ELF-1 (cell line): Measurements from ENCODE around the gene DDX27.

ENCODE experiments used
- DNase-seq: peaks from one replicate; pipeline ENCODE4 v3.0.0-alpha.2; 2016; ENCODE audit warnings: low read depth, low spot score

Gene DDX27

GRCh38 chr20:49248301-49248700 is 29.1 kb downstream of the DDX27 start:
- DNase-seq, result no peak

- no peak for DNase-seq
Measured at GRCh38 chr20:49248879-49249665, 29.9 kb downstream of the DDX27 start.

GRCh38 chr20:49252556-49253350 is 33.5 kb downstream of the DDX27 start:
- no peak for DNase-seq

GRCh38 chr20:49256261-49256660 is 37.0 kb downstream of the DDX27 start:
- no peak for DNase-seq

DNA sequence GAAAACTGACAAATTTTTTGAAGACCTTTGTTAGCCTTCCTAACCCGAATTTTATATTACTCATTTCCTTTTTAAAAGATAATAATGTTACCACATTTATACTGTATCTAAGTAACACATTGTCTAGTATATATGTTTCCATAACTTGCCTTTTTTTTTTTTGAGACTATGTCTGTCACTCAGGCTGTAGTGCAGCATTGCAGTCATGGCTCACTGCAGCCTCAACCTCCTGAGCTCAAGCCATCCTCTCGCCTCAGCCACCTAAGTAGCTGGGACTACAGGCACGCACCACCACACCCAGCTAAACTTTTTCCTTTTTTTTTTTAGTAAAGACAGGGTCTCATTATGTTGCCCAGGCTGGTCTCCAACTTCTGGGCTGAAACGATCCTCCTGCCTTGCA is 40.1 kb downstream of the DDX27 start:
- no peak for DNase-seq

DNA sequence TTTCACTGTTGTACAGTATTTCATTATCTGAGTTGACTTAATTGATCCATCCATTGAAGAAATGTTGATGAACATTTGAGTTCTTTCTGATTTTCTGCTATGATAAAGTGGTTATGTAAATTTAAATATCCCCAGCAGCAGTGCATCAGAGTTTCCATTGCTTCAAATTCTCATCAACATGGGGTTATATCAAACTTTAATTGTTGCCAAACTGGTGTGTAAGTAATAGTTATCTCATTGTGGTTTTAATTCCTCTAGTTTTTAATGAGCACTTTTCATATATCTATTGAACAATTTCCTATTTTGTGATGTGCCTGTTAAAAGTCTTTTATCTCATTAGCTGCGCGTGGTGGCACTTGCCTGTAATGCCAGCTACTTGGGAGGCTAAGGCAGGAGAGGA is 40.6 kb downstream of the DDX27 start:
- DNase-seq, result no peak

DNA sequence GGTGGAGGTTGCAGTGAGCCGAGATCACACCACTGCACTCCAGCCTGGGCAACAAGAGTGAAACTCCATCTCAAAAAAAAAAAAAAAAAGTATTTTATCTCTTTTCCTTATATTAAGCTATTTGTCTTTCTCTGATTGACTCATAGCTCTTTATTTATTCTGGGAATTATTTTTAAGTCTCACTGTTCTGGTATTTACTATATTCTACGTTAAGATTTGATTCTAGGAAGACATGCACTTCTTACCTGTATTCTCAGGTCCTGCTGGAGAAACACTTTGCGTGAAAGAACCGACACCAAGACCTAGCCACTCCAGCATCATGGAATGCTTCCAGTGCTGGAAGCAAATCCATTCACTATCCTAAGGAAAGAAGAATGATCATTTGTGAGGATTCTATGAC is 41.0 kb downstream of the DDX27 start:
- no peak for DNase-seq

DNA sequence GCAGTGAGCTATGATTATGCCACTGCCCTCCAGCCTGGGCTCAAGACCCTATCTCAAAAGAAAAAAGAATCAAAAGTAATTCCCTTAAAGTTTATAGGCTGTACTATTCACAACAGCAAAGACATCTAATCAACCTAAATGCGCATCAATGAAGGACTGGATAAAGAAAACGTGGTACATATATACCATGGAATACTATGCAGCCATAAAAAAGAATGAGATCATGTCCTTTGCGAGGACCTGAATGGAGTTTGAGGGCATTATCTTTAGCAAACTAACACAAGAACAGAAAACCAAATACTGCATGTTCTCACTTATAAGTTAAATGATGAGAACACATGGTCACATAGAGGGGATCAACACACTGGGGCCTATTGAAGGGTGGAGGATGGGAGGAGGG is 42.0 kb downstream of the DDX27 start:
- no peak for DNase-seq

GRCh38 chr20:49262444-49262843 is 43.2 kb downstream of the DDX27 start:
- DNase-seq, result no peak

DNA sequence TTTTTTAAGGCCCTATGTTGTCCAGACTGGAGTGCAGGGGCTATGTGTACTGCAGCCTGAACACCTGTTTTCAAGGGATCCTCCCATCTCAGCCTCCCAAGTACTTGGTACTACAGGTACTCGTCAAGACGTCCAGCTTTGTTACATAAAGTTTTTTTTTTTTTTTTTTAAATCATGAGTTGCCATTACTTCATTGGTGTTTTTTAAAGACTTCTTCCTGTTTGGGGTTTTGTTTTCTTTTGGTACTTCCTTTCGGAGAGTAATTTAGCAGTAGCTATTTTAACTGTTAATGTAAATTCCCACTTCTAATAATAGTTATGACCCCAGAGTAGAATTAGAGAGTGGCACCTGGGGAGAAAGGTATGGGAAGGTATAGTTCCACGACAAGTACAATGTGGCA is 48.1 kb downstream of the DDX27 start:
- DNase-seq, result no peak

GRCh38 chr20:49268600-49269365 is 49.6 kb downstream of the DDX27 start:
- DNase-seq, result no peak

DNA sequence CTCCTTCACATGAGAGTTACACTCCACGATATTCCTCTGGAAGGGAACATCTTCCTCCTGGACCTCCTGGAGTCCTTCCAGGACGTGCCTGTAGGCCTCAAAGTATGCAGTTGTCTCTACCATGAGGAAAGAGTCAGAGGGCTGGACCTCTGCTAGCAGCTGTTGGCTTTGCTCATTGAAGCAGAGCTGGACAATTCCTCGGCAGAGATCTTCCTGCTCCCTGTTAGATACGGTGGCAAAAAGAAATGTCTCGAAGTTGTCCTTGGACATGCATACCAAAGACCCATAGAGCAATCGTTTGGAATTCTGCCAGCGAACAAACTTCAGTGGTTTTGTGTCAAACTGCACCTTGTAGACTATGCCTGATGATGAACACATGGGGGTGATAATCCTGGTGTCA is 51.0 kb downstream of the DDX27 start:
- no peak for DNase-seq

DNA sequence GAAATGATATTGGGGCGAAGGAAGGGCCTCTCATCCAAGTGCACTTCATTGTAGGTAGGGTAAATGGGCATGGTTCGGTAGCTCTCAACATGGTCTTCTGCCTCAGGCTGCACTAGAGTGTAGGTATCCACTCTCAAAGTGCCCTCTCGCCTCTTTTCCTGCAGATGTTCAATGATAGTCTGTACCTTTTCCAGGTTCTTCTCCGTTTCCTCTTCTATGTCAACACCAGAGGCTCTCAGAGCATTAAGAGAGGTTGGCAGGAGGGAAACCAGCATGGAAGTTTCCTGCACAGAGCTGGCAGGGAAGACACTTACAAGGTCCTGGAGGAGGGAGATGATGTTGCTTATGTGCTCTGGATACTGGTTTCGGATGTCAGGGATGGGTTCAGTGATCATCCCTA is 51.5 kb downstream of the DDX27 start:
- no peak for DNase-seq

GRCh38 chr20:49272654-49273053 is 53.4 kb downstream of the DDX27 start:
- DNase-seq, result no peak

DNA sequence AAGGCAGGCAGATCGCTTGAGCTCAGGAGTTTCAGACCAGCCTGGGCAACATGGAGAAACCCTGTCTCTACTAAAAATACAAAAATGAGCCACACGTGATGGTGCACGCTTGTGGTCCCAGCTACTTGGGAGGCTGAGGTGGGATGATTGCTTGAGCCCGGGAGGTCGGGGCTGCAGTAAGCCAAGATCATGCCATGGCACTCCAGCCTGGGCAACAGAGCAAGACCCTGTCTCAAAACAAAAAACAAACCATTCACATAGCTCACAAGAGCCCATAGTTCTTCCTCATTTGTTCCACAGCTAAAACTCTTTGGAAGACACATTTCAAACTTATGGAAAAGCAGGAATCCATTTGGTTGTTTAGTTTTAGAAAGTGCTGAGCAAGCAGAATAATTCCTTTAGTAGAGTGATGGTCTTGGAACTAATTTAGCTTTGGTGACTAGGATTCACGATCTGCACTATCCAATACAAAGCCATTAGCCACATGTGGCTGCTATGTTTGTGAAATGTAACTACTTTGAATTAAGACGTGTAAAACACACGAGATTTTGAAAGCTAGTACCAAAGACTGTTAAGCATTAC is 54.6 kb downstream of the DDX27 start:
- DNase-seq, result no peak

DNA sequence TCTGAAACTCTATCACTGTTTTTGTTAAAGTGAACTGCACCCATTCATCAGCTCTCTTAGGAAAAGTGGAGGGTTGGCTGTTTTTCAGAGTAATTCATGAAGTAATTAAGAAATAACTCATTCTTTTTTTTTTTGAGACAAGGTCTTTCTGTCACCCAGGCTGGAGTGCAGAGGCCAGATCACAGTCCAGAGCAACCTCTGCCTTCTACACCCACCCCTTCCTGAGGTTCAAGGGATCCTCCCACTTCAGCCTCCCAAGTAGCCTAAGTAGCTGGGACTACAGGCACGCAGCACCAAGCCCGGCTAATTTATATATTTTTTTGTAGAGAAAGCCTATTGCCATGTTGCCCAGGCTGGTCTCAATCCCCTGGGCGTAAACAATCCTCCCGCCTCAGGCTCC is 56.0 kb downstream of the DDX27 start:
- DNase-seq, result no peak

DNA sequence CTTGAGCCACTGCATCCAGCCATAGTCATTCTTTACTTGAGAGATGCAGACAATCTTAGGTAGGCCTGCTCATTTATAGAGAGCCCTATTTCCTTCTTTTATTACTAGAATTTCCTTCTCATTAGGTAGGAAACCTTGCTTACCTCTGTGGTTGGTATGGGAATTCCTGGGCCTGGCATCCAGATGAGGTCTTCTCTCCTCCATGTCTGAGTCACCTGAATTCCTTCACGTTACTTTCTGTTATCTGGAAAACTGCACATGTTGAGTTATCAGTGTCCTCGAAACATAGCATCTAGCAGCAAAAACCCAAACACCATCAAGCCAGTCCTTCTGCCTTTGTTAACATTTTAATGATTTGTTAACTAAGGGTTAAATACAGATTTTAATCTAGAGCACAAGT is 56.4 kb downstream of the DDX27 start:
- no peak for DNase-seq

GRCh38 chr20:49276161-49276960 is 57.1 kb downstream of the DDX27 start:
- no peak for DNase-seq

DNA sequence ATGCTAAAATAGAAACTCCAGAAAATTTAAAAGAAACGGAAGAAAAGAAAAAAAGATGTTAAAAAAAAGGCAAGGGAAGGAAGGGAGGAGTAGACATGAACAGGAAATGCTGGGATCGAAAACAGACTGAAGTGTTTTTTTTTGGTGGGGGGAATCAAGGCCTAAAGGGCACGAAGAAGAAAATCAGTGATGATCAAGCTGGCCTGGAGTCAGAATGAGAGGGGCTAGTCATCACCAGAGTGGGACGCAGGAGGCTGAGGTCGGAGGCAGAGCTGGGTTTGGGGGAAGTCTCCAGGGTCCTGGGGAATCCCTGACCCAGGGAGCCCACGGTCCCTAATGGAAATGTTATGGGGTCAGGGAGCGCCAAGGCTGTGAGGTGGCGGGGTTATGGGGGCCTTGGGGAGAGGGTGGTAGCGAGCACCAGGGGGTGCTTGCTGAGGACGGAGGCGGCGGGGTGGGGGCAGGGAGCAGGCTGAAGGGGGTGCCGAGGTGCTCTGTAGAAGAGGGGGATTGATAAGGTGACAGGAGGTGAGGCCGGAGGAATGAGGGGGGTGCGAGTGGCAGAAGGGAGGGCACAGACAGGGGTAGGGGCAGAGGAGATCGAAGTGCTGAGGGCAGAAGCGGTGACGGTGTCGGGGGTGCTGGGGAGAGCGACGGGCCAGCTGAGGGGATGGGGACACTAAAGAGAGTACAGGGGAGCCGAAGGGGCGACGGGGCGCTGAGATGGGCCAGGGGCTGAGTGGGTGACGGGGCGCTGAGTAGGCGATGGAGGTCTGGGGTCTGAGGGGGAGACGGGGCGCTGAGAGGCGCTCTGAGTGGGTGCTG is 58.0 kb downstream of the DDX27 start:
- DNase-seq, result no peak

GRCh38 chr20:49277786-49278035 is 58.5 kb downstream of the DDX27 start:
- DNase-seq, result no peak
